CD14-positive monocyte (primary cell): Measurements from ENCODE around the gene TTC31. TPM values are rescaled to one million over a fixed set of nuclear protein-coding genes. Genes with fewer than 3 reads are reported as not detected.

ENCODE experiments used
- DNase-seq, 3 donors: peaks; one replicate each; pipeline ENCODE4 v3.0.0-alpha.2; 2011 to 2022
- H2AFZ ChIP-seq: 2 replicates; pipeline ENCODE4 v1.6.0; 2012; ENCODE audit warnings: mild to moderate bottlenecking, low read depth, low read length, inconsistent platforms; ENCODE audit not compliant: insufficient read depth, poor library complexity, severe bottlenecking
- H3K27ac ChIP-seq, 2 donors: 1 replicate in 1 of 2; 2 replicates in 1 of 2; pipeline ENCODE4 v1.5.1; 2012 to 2013; ENCODE audit warnings: low read length in 2 of 2, control low read depth in 1 of 2, inconsistent platforms in 1 of 2, low read depth in 1 of 2, mild to moderate bottlenecking in 1 of 2
- H3K27me3 ChIP-seq, 2 donors: one replicate each; pipeline versions ENCODE4 v1.6.0 to v1.6.1; 2011 to 2013; ENCODE audit warnings: low read length in 2 of 2; ENCODE audit not compliant: control insufficient read depth in 2 of 2, insufficient read depth in 2 of 2
- H3K36me3 ChIP-seq, 2 donors: replicated peaks in 1 of 2; 1 replicate in 1 of 2; 2 replicates in 1 of 2; pipeline versions ENCODE4 v1.5.1 to v1.6.1; 2012 to 2013; ENCODE audit warnings: low read length in 2 of 2, control low read depth in 1 of 2, inconsistent platforms in 1 of 2, mild to moderate bottlenecking in 1 of 2; ENCODE audit not compliant: insufficient read depth in 2 of 2, control insufficient read depth in 1 of 2
- H3K4me1 ChIP-seq, 2 donors: 1 replicate in 1 of 2; 2 replicates in 1 of 2; pipeline versions ENCODE4 v1.5.1 to v1.6.1; 2012 to 2013; ENCODE audit warnings: low read length in 2 of 2, control low read depth in 1 of 2, inconsistent platforms in 1 of 2, mild to moderate bottlenecking in 1 of 2, moderate library complexity in 1 of 2; ENCODE audit not compliant: insufficient read depth in 2 of 2, control insufficient read depth in 1 of 2
- H3K4me2 ChIP-seq: replicated peaks from 2 replicates; pipeline ENCODE3; 2012; ENCODE audit warnings: low read length, moderate library complexity, mild to moderate bottlenecking; ENCODE audit not compliant: poor library complexity, severe bottlenecking; ENCODE audit errors: extremely low read depth
- H3K4me3 ChIP-seq, 3 experiments: fragments of 200-600 bp in 1 of 3; sonication (generic) in 1 of 3; replicated peaks in 1 of 3; 1 replicate in 2 of 3; 2 replicates in 1 of 3; pipeline ENCODE4 v1.5.1; 2011 to 2013; ENCODE audit warnings: low read length in 3 of 3, mild to moderate bottlenecking in 3 of 3, control low read depth in 2 of 3, low read depth in 2 of 3, inconsistent platforms in 1 of 3, moderate library complexity in 1 of 3
- H3K79me2 ChIP-seq: 2 replicates; pipeline ENCODE4 v1.6.0; 2012; ENCODE audit warnings: mild to moderate bottlenecking, control low read depth, inconsistent platforms, low read length, moderate library complexity; ENCODE audit not compliant: insufficient read depth
- H3K9ac ChIP-seq: 2 replicates; pipeline ENCODE4 v1.6.0; 2017; ENCODE audit warnings: low read length, mild to moderate bottlenecking; ENCODE audit not compliant: insufficient read depth, poor library complexity, severe bottlenecking
- H3K9me3 ChIP-seq, 2 donors: replicated peaks in 1 of 2; 1 replicate in 1 of 2; 2 replicates in 1 of 2; pipeline versions ENCODE4 v1.5.1 to v1.6.1; 2012 to 2013; ENCODE audit warnings: low read length in 2 of 2, control low read depth in 1 of 2; ENCODE audit not compliant: control insufficient read depth in 1 of 2, insufficient read depth in 1 of 2
- H4K20me1 ChIP-seq: 2 replicates; pipeline ENCODE4 v1.6.0; 2012; ENCODE audit warnings: mild to moderate bottlenecking, low read length, control low read depth, moderate library complexity; ENCODE audit not compliant: insufficient read depth
- H3K27ac Mint-ChIP-seq, 7 donors: one replicate each; pipeline ENCODE4 v1.8.0; 2020; ENCODE audit warnings: mild to moderate bottlenecking in 7 of 7, mixed read lengths in 7 of 7, moderate library complexity in 6 of 7, inconsistent platforms in 2 of 7
- H3K27me3 Mint-ChIP-seq, 3 donors: one replicate each; pipeline ENCODE4 v1.8.0; 2021 to 2022; ENCODE audit warnings: low read depth in 3 of 3, mild to moderate bottlenecking in 3 of 3, mixed read lengths in 3 of 3, moderate library complexity in 3 of 3, inconsistent platforms in 1 of 3
- H3K36me3 Mint-ChIP-seq, 2 donors: one replicate each; pipeline ENCODE4 v1.8.0; 2020; ENCODE audit warnings: mixed read lengths in 2 of 2, inconsistent platforms in 1 of 2, mild to moderate bottlenecking in 1 of 2
- H3K4me1 Mint-ChIP-seq: one replicate; pipeline ENCODE4 v1.8.0; 2020; ENCODE audit warnings: mild to moderate bottlenecking, mixed read lengths
- H3K4me3 Mint-ChIP-seq, 2 donors: one replicate each; pipeline ENCODE4 v1.8.0; 2020; ENCODE audit warnings: mild to moderate bottlenecking in 2 of 2, mixed read lengths in 2 of 2, moderate library complexity in 1 of 2
- H3K9me3 Mint-ChIP-seq, 7 donors: one replicate each; pipeline ENCODE4 v1.8.0; 2020 to 2022; ENCODE audit warnings: mixed read lengths in 7 of 7, mild to moderate bottlenecking in 6 of 7, moderate library complexity in 6 of 7, inconsistent platforms in 2 of 7
- WGBS: methylation state at CpG from one replicate; pipeline ENCODE4 v1.1.5; 2013; ENCODE audit warnings: missing lambda C conversion rate; ENCODE audit not compliant: insufficient coverage; 5-methylcytosine and 5-hydroxymethylcytosine counted together
- intact Hi-C, 2 donors: fragments of 100-400 bp; cut with micrococcal nuclease; formaldehyde crosslinking; loops; one replicate each; pipeline versions ENCODE4 v1.15.0 to v1.15.1; 2023
- polyA plus RNA-seq, 3 donors: library from polyadenylated mRNA; depleted of rRNA in 1 of 3; unstranded in 2 of 3; stranded (reverse) in 1 of 3; fragments of 300-500 nt in 2 of 3; fragments of >200 nt in 1 of 3; fragmentation: Illumina TruSeq in 2 of 3; gene quantifications; 1 replicate in 2 of 3; 2 replicates in 1 of 3; pipeline ENCODE4 v1.2.3, GENCODE V29; 2012 to 2021
- TF ChIP-seq, protein P1 (sequence below): fragments of 200-600 bp; IDR thresholded peaks from one replicate; pipeline ENCODE4 v1.8.0; 2022; ENCODE audit warnings: antibody characterized with exemption, mild to moderate bottlenecking

The TTC31 gene
- polyA plus RNA-seq, 3 donors, result 19.6 to 46.5 (median 21.3) TPM

DNA sequence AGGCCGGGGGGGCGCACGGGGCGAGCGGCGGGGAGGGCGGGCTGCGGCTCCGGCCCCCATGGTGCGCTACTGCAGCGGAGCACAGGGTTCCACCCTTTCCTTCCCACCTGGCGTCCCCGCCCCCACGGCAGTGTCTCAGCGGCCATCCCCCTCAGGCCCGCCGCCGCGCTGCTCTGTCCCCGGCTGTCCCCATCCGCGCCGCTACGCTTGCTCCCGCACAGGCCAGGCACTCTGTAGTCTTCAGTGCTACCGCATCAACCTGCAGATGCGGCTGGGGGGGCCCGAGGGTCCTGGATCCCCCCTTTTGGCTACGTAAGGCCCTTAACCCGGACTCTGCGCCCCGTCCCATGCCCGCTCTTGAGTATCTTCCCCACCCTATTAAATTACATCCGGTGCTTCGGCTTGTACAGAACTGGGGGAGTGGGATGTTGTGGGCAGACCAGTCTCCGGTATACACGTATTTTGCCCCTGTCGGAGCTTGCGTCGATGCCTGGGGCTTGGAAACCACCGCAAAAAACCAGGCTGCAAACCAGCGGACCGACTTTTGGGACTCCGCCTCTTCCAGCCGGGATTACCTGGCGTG is 25.2 kb upstream of the TTC31 start:
- peak overlapping the region; percentile 92 for H2AFZ ChIP-seq
- peaks cover 18 to 29% of the 10 kb centered on the region in 2 donors for H3K36me3 Mint-ChIP-seq
- H3K4me3 Mint-ChIP-seq, result peak overlapping the region; percentile 93 to 94
- no peaks in the 10 kb centered on the region for H4K20me1 ChIP-seq
- peaks cover 21% of the 10 kb centered on the region for H3K79me2 ChIP-seq
- H3K27me3 ChIP-seq, result no peaks in the 10 kb centered on the region
- peaks cover 43% of the 10 kb centered on the region for H3K4me1 Mint-ChIP-seq
- H3K4me1 ChIP-seq, result peaks cover 35 to 41% of the 10 kb centered on the region in 2 donors
- no peaks in the 10 kb centered on the region for H3K9me3 Mint-ChIP-seq
- peak overlapping the region; percentile 85 for H3K9ac ChIP-seq
- peak overlapping the region; percentile 81 to 92 for H3K27ac ChIP-seq
- TF ChIP-seq, protein P1, sequence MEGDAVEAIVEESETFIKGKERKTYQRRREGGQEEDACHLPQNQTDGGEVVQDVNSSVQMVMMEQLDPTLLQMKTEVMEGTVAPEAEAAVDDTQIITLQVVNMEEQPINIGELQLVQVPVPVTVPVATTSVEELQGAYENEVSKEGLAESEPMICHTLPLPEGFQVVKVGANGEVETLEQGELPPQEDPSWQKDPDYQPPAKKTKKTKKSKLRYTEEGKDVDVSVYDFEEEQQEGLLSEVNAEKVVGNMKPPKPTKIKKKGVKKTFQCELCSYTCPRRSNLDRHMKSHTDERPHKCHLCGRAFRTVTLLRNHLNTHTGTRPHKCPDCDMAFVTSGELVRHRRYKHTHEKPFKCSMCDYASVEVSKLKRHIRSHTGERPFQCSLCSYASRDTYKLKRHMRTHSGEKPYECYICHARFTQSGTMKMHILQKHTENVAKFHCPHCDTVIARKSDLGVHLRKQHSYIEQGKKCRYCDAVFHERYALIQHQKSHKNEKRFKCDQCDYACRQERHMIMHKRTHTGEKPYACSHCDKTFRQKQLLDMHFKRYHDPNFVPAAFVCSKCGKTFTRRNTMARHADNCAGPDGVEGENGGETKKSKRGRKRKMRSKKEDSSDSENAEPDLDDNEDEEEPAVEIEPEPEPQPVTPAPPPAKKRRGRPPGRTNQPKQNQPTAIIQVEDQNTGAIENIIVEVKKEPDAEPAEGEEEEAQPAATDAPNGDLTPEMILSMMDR, result no peak
- peak overlapping the region; percentile 87 to 97 (median 94) for H3K27ac Mint-ChIP-seq
- no peaks in the 10 kb centered on the region for H3K9me3 ChIP-seq
- under 1% methylated on average over 39 of the region's 46 CpGs for WGBS
- no peak for DNase-seq
- peaks cover 15 to 17% of the 10 kb centered on the region in 2 donors for H3K36me3 ChIP-seq
- H3K27me3 Mint-ChIP-seq, result peaks cover 0 to 2% (median 0%) of the 10 kb centered on the region in 3 donors
- H3K4me3 ChIP-seq, result peak overlapping the region; percentile 72 to 90 (median 80)
- peak overlapping the region; percentile 100 for H3K4me2 ChIP-seq
- intact Hi-C loops, result loop anchor here (5.0 kb wide), 1 partner anchor 70 kb away; the partner anchor contains the start of genes AUP1 (in 2 of the 2), DQX1 (in 2 of the 2) and HTRA2 (in 2 of the 2)

DNA sequence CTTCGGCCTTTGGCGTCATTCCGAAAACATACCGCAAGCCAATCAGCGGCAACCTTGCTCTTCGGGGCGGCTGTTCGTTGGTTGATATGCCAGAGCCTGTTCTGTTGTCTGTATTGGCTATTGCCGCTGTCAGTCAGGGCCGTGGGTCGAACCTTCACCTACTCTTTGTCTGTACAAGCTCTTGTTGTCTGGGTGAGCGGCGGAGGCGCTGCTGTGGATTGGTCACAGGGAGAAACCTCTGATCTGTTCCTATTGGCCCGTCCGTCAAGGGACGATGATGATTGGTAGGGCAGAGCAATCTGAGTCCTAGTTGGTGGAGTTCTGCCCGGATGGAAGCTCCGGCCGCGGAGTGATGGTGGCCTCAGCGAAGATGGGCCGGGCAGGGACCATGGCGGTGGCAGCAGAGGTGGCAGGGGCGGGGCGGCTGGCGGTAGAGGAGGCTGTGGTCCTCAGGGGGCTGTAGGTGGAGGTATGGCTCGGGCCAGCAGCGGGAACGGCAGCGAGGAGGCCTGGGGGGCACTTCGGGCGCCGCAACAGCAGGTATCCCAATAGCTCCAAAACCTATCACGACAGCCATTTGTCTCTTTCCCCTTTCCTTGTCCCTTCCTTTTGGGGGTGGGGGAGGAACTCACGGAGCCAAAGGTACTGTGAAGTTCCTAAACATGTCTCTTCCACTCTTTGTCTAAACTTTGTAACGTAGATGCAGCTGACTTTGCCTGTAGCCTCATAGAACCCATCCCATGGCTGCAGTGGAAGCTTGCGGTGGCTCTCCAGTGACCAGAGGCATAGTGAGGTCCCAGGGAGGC is 24.5 kb upstream of the TTC31 start, which contains the start of gene WBP1:
Gene WBP1 (plus strand): TSS at position 307 of the 806 bp plus-strand sequence. CDS start 165 bp downstream, at position 472.
- no peaks in the 10 kb centered on the region for H4K20me1 ChIP-seq
- peak; percentile 100 for DNase-seq
- 0% methylated on average over 23 of the region's 38 CpGs for WGBS
- H3K4me2 ChIP-seq, result peak within 1 kb of the TSS; percentile 100
- H3K36me3 ChIP-seq, result peaks cover 19 to 24% of the 10 kb centered on the region in 2 donors
- peaks cover 0 to 2% (median 0%) of the 10 kb centered on the region in 7 donors for H3K9me3 Mint-ChIP-seq
- peak within 1 kb of the TSS; percentile 74 to 90 (median 80) for H3K4me3 ChIP-seq
- peak within 1 kb of the TSS; percentile 85 for H3K9ac ChIP-seq
- H3K36me3 Mint-ChIP-seq, result peaks cover 25 to 34% of the 10 kb centered on the region in 2 donors
- H3K4me1 Mint-ChIP-seq, result peaks cover 46% of the 10 kb centered on the region
- H3K79me2 ChIP-seq, result peaks cover 21% of the 10 kb centered on the region
- peak within 1 kb of the TSS; percentile 81 to 92 for H3K27ac ChIP-seq
- no peaks in the 10 kb centered on the region for H3K27me3 ChIP-seq
- no peaks in the 10 kb centered on the region for H3K9me3 ChIP-seq
- intact Hi-C loops, result loop anchor here (5.0 kb wide), 1 partner anchor 69 kb away; the partner anchor contains the start of genes AUP1 (in 2 of the 2), DQX1 (in 2 of the 2) and HTRA2 (in 2 of the 2)
- peak within 1 kb of the TSS; percentile 92 for H2AFZ ChIP-seq
- TF ChIP-seq, protein P1, result no peak
- H3K4me3 Mint-ChIP-seq, result peak within 1 kb of the TSS; percentile 93 to 94
- H3K27ac Mint-ChIP-seq, result peak within 1 kb of the TSS; percentile 87 to 97 (median 94)
- peaks cover 0 to 2% (median 0%) of the 10 kb centered on the region in 3 donors for H3K27me3 Mint-ChIP-seq
- peaks cover 35 to 41% of the 10 kb centered on the region in 2 donors for H3K4me1 ChIP-seq
